Measurements from ENCODE around the gene TRRAP. TPM values are rescaled to one million over a fixed set of nuclear protein-coding genes. Genes with fewer than 3 reads are reported as not detected.

The TRRAP gene
- polyA plus RNA-seq, 1 donor, result 20.3 TPM

- DNase-seq (ENCODE audit: low read depth), result no peak
Observed at GRCh38 chr7:99004781-99005500, 126.6 kb downstream of the TRRAP start.

GRCh38 chr7:99005776-99006175 lies 127.4 kb downstream of the TRRAP start:
- no peak for DNase-seq (ENCODE audit: low read depth)

GRCh38 chr7:99006739-99007424 lies 128.6 kb downstream of the TRRAP start:
- DNase-seq (ENCODE audit: low read depth), result no peak

GRCh38 chr7:99008181-99008631 lies 129.9 kb downstream of the TRRAP start:
- DNase-seq (ENCODE audit: low read depth), result no peak

GRCh38 chr7:99008921-99009530 lies 130.7 kb downstream of the TRRAP start:
- no peak for DNase-seq (ENCODE audit: low read depth)

- DNase-seq (ENCODE audit: low read depth), result no peak
Observed at GRCh38 chr7:99010281-99010680, 131.9 kb downstream of the TRRAP start.

- no peak for DNase-seq (ENCODE audit: low read depth)
Observed at GRCh38 chr7:99011341-99011705, 133.0 kb downstream of the TRRAP start.

GRCh38 chr7:99011706-99012404 lies 133.5 kb downstream of the TRRAP start:
- no peak for DNase-seq (ENCODE audit: low read depth)

- DNase-seq (ENCODE audit: low read depth), result no peak
Observed at GRCh38 chr7:99012722-99013121, 134.4 kb downstream of the TRRAP start.

- no peak for DNase-seq (ENCODE audit: low read depth)
Observed at GRCh38 chr7:99013266-99014112, 135.2 kb downstream of the TRRAP start.

- no peak for DNase-seq (ENCODE audit: low read depth)
Observed at GRCh38 chr7:99014113-99014985, 136.0 kb downstream of the TRRAP start.

GRCh38 chr7:99016196-99016595 lies 137.9 kb downstream of the TRRAP start:
- DNase-seq (ENCODE audit: low read depth), result no peak

GRCh38 chr7:99019523-99020412 lies 141.4 kb downstream of the TRRAP start:
- no peak for DNase-seq (ENCODE audit: low read depth)

- no peak for DNase-seq (ENCODE audit: low read depth)
Observed at GRCh38 chr7:99020413-99020715, 142.0 kb downstream of the TRRAP start.

- no peak for DNase-seq (ENCODE audit: low read depth)
Observed at GRCh38 chr7:99021941-99022560, 143.7 kb downstream of the TRRAP start.

- DNase-seq (ENCODE audit: low read depth), result no peak
Observed at GRCh38 chr7:99024066-99024465, 145.7 kb downstream of the TRRAP start.

GRCh38 chr7:99027241-99027640 lies 148.9 kb downstream of the TRRAP start:
- no peak for DNase-seq (ENCODE audit: low read depth)

GRCh38 chr7:99027841-99028240 lies 149.5 kb downstream of the TRRAP start:
- no peak for DNase-seq (ENCODE audit: low read depth)

All from forelimb muscle (tissue), 1 donor.